Nephron progenitor cell (in vitro differentiated cells): ENCODE data around the gene FIP1L1.
"Not testable (repeated sequence)": the region's sequence is repeated elsewhere in the genome, so short reads cannot be mapped to it uniquely, and the experiment has no call there.

ENCODE experiments used
- DNase-seq: peaks from one replicate; pipeline ENCODE4 v3.0.0; 2021
- H3K27ac Mint-ChIP-seq: 2 replicates; pipeline ENCODE4 v1.8.0; 2021; ENCODE audit warnings: mild to moderate bottlenecking, moderate library complexity, mixed read lengths
- H3K27me3 Mint-ChIP-seq: 2 replicates; pipeline ENCODE4 v1.8.0; 2021; ENCODE audit warnings: mild to moderate bottlenecking, low read depth, mixed read lengths; ENCODE audit not compliant: poor library complexity
- H3K36me3 Mint-ChIP-seq: 2 replicates; pipeline ENCODE4 v1.8.0; 2021; ENCODE audit warnings: low read depth, mixed read lengths
- H3K4me1 Mint-ChIP-seq: 2 replicates; pipeline ENCODE4 v1.8.0; 2021; ENCODE audit warnings: mixed read lengths
- H3K4me3 Mint-ChIP-seq: 2 replicates; pipeline ENCODE4 v1.8.0; 2021; ENCODE audit warnings: mild to moderate bottlenecking, moderate library complexity, mixed read lengths
- H3K9me3 Mint-ChIP-seq: 2 replicates; pipeline ENCODE4 v1.8.0; 2021; ENCODE audit warnings: mild to moderate bottlenecking, moderate library complexity, mixed read lengths
- CTCF ChIP-seq: fragments of 200-600 bp; sonication (generic); IDR thresholded peaks from 2 replicates; pipeline ENCODE4 v1.5.0; 2021; ENCODE audit warnings: antibody characterized with exemption

Gene FIP1L1

GRCh38 chr4:53377319-53378170 is at the start of gene FIP1L1:
Gene FIP1L1, plus strand, starts transcription at chr4:53377641. Its CDS starts 198 bp downstream, at chr4:53377839.
- Mint-ChIP-seq H3K36me3 (peaks cover 15% of the 10 kb centered on the region), H3K27me3 (peaks cover 29% of the 10 kb centered on the region)

GRCh38 chr4:53334916-53335315 is 42.5 kb upstream of the FIP1L1 start:
- Mint-ChIP-seq H3K9me3 (peaks cover 29% of the 10 kb centered on the region), H3K36me3 (peaks cover 13% of the 10 kb centered on the region)
- DNase-seq, result not testable (repeated sequence)

More at GRCh38 chr4:53377319-53378170, at the start of gene FIP1L1:
- DNase-seq, result peak; percentile 96
- H3K4me3 Mint-ChIP-seq, result peak within 1 kb of the TSS; percentile 97
- peaks cover 30% of the 10 kb centered on the region for H3K4me1 Mint-ChIP-seq
- peak within 1 kb of the TSS; percentile 97 for H3K27ac Mint-ChIP-seq
- TF ChIP-seq CTCF, result no peak
- no peaks in the 10 kb centered on the region for H3K9me3 Mint-ChIP-seq

GRCh38 chr4:53340145-53340544 is 37.3 kb upstream of the FIP1L1 start:
- not testable (repeated sequence) for H3K4me1 Mint-ChIP-seq, H3K4me3 Mint-ChIP-seq, H3K27me3 Mint-ChIP-seq, DNase-seq, H3K27ac Mint-ChIP-seq
- H3K9me3 Mint-ChIP-seq, result peaks cover 54% of the 10 kb centered on the region
- peaks cover 39% of the 10 kb centered on the region for H3K36me3 Mint-ChIP-seq

More at GRCh38 chr4:53334916-53335315, 42.5 kb upstream of the FIP1L1 start:
- not testable (repeated sequence) for H3K4me3 Mint-ChIP-seq, H3K27me3 Mint-ChIP-seq, H3K4me1 Mint-ChIP-seq, H3K27ac Mint-ChIP-seq

- peaks cover 36% of the 10 kb centered on the region for H3K36me3 Mint-ChIP-seq
- peaks cover 22% of the 10 kb centered on the region for H3K9me3 Mint-ChIP-seq
- not testable (repeated sequence) for H3K27me3 Mint-ChIP-seq, H3K27ac Mint-ChIP-seq, H3K4me1 Mint-ChIP-seq, H3K4me3 Mint-ChIP-seq, DNase-seq
Measured at GRCh38 chr4:53346392-53346791, 31.0 kb upstream of the FIP1L1 start.

GRCh38 chr4:53346920-53347852 is 30.3 kb upstream of the FIP1L1 start:
- no peak for TF ChIP-seq CTCF
- H3K36me3 Mint-ChIP-seq, result peaks cover 38% of the 10 kb centered on the region
- no peak overlapping the region for H3K4me3 Mint-ChIP-seq
- no peaks in the 10 kb centered on the region for H3K4me1 Mint-ChIP-seq
- H3K27ac Mint-ChIP-seq, result no peak overlapping the region
- DNase-seq, result no peak
- peaks cover 21% of the 10 kb centered on the region for H3K9me3 Mint-ChIP-seq
- H3K27me3 Mint-ChIP-seq, result no peaks in the 10 kb centered on the region

- no peak overlapping the region for H3K4me3 Mint-ChIP-seq
- H3K9me3 Mint-ChIP-seq, result peaks cover 20% of the 10 kb centered on the region
- H3K4me1 Mint-ChIP-seq, result no peaks in the 10 kb centered on the region
- DNase-seq, result no peak
- H3K27me3 Mint-ChIP-seq, result no peaks in the 10 kb centered on the region
- TF ChIP-seq CTCF, result no peak
- H3K27ac Mint-ChIP-seq, result no peak overlapping the region
- H3K36me3 Mint-ChIP-seq, result peaks cover 46% of the 10 kb centered on the region
Measured at GRCh38 chr4:53348046-53348445, 29.4 kb upstream of the FIP1L1 start.

GRCh38 chr4:53349091-53349491 is 28.4 kb upstream of the FIP1L1 start:
- H3K27me3 Mint-ChIP-seq, result no peaks in the 10 kb centered on the region

More at GRCh38 chr4:53349091-53349491, 28.4 kb upstream of the FIP1L1 start:
- no peak for DNase-seq
- Mint-ChIP-seq H3K36me3 (peaks cover 39% of the 10 kb centered on the region), H3K9me3 (peaks cover 11% of the 10 kb centered on the region), H3K27ac (no peak overlapping the region), H3K4me1 (no peaks in the 10 kb centered on the region), H3K4me3 (no peak overlapping the region)
- no peak for TF ChIP-seq CTCF
